Amniotic stem cell (primary cell): ENCODE measurements around the gene GLUL.
"Not testable (repeated sequence)": the region's sequence is repeated elsewhere in the genome, so short reads cannot be mapped to it uniquely, and the experiment has no call there.

Experiments used
- DNase-seq: peaks from one replicate; lab custom pipeline; 2025; lab: John Stamatoyannopoulos, UW

Gene GLUL

GRCh38 chr1:182368358-182368757 is 23.2 kb downstream of the GLUL start:
- DNase-seq = no peak

GRCh38 chr1:182367926-182368325 is 23.7 kb downstream of the GLUL start:
- DNase-seq = no peak

GRCh38 chr1:182366596-182366995 is 25.0 kb downstream of the GLUL start:
- no peak for DNase-seq

GRCh38 chr1:182359645-182360044 is 31.9 kb downstream of the GLUL start:
- no peak for DNase-seq

- DNase-seq = no peak
These were observed 33.7 kb downstream of the GLUL start for GRCh38 chr1:182357913-182358312.

GRCh38 chr1:182357171-182357570 is 34.4 kb downstream of the GLUL start:
- DNase-seq = no peak

GRCh38 chr1:182355723-182356098 is 35.9 kb downstream of the GLUL start:
- DNase-seq = no peak

- DNase-seq = no peak
These were observed 39.7 kb downstream of the GLUL start for GRCh38 chr1:182351790-182352364.

- no peak for DNase-seq
These were observed 40.8 kb downstream of the GLUL start for GRCh38 chr1:182350839-182351238.

GRCh38 chr1:182348961-182349747 is 42.4 kb downstream of the GLUL start:
- DNase-seq = peak; percentile 56

GRCh38 chr1:182347019-182347418 is 44.6 kb downstream of the GLUL start:
- DNase-seq = no peak

- DNase-seq = peak; percentile 55
These were observed 51.1 kb downstream of the GLUL start for GRCh38 chr1:182340233-182341058.

GRCh38 chr1:182339684-182340083 is 51.9 kb downstream of the GLUL start:
- DNase-seq = no peak

- DNase-seq = no peak
These were observed 52.7 kb downstream of the GLUL start for GRCh38 chr1:182338806-182339370.

GRCh38 chr1:182337736-182338571 is 53.6 kb downstream of the GLUL start:
- no peak for DNase-seq

- no peak for DNase-seq
These were observed 55.6 kb downstream of the GLUL start for GRCh38 chr1:182335771-182336566.

GRCh38 chr1:182333071-182333571 is 58.5 kb downstream of the GLUL start:
- DNase-seq = not testable (repeated sequence)

GRCh38 chr1:182332261-182333060 is 59.1 kb downstream of the GLUL start:
- no peak for DNase-seq
